GM11168 (cell line): Measurements from ENCODE around the gene CDH19.
"Not testable (repeated sequence)": the region's sequence is repeated elsewhere in the genome, so short reads cannot be mapped to it uniquely, and the experiment has no call there.

ENCODE experiments used
- in situ Hi-C: fragments of 300-500 bp; cut with MboI; formaldehyde crosslinking; loops from one replicate; pipeline ENCODE4 v1.12.0; 2022; ENCODE audit warnings: low sequenced_read_pairs; ENCODE audit not compliant: unreplicated experiment

Gene CDH19

DNA sequence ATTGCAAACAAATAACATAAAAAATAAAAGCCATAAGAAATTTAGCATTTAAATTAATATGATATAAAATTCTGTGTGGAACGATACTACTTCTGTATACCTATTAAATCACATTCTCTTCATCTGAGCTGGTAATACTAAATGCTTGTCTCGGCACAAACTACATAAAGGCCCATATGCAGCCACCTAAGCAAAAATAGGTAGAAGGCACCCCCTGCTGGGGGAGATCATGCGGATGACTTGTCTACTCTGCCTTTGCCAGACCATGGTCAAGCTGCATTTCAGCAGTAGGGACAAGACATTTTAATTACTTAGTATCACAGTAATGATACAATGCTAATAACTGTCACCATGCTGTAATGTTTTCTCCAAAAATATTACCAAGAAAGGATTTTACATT, 108.0 kb downstream of the CDH19 start:
- in situ Hi-C loops = no loop called here

DNA sequence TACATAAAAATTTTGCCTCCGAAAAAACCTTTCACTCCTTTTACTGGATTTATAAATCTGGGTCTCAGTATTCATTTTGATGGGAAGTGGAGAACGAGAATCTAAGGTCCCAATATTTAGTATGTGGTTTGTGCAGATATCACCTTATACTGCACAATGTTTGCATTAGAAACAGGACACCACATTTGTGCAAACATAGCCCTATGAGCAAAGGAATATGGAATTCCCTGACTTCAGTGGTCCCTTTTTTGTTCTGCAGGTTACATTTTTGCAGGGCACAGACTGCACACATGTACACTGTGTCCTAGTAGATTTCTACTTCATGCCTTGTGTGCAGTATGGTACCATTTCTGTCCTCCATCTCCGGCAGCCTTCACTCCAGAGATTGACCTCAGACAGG, 130.0 kb downstream of the CDH19 start:
- in situ Hi-C loops = no loop called here

DNA sequence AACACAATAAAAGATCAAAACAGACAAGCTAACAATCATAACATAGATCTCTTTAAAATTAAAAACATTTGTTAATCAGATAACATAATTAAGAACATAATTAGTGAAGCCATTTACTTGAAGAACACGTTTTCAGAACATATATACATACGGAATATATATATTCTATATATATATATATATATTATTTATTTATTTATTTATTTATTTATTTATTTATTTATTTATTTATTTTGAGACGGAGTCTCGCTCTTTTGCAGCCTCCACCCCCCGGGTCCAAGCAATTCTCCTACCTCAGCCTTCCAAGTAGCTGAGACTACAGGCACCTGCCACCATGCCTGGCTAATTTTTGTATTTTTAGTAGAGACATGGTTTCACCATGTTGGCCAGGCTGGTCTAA, 137.7 kb downstream of the CDH19 start:
- in situ Hi-C loops = not testable (repeated sequence)

DNA sequence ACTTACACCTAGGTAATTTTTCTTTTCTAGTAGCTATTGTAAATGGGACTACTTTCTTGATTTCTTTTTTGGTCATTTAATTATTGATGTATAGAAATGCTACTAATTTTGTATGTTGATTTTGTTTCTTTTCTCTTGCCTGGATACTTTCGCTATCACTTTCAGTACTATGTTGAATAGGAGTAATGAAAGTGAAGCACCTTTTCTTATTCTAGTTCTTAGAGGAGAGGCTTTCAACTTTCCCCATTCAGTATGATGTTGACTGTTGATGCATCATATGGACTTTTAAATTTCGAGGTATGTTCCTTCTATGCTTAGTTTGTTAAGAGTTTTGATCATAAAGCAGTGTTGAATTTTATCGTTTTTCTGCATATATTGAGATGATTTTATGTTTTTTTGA, 142.5 kb downstream of the CDH19 start:
- in situ Hi-C loops = no loop called here

DNA sequence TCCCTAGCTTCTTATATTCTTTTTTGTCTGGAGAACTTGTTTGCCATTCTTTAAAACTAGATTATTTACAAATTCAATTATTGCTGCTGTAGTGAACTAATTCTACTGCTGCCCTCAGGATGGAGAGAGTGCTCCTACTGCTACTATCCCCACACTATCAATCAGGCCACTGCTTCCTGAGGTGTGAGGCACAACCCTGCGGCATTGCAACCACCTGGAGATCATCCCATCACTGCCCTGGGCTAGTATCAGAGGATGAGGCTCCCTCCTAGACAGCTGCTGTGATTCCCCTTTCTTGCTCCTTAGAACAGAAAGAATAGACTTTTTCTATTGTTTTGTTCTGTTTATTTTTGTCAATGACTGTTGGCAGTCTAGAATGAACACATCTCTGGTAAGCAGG, 146.6 kb downstream of the CDH19 start:
- in situ Hi-C loops = no loop called here
